Dedifferentiated amniotic fluid mesenchymal stem cell (primary cell): ENCODE measurements around the gene ARL6IP4.
"Not testable (repeated sequence)": the region's sequence is repeated elsewhere in the genome, so short reads cannot be mapped to it uniquely, and the experiment has no call there.

ENCODE experiments used
- DNase-seq: peaks from one replicate; pipeline ENCODE4 v3.0.0-alpha.2; 2016; ENCODE audit errors: extremely low spot score

The ARL6IP4 gene

DNA sequence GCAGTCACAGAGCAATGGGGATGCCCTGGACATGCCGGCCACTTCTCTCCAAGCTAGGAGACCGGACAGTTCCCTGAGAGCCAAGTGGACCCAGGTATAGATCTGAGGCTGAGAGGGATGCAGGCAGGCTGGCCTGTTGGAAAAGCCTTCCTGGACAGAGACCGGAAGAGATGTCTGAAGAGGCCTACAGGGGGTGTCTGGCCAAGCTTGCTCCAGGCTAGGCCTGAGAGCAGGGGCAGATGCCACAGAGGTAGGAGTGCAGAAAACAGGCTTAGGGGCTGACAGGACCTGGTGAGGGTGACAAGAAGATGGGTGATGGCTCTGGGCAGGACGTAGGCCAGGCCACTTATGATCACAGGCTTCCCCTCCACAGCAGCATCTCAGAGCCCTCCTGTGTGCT, 30.2 kb downstream of the ARL6IP4 start:
- no peak for DNase-seq

DNA sequence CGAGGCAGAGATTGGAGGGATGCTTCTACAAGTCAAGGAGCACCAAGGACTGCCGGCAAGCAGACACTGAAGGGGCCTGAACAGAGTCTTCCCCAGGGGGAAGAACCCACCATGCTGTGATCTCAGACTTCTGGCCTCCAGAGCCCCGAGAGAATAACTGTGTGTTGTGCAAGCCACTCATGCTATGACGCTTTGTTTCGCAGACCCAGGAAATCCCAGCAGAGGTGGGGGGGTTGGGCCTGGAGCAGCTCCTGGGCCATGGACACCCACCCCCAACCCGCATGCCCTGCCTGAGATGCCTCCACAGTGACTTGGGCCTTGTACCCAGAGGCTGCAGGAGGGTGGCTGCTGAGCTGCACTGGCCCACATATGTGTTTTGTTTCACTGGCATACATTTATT, 31.2 kb downstream of the ARL6IP4 start:
- DNase-seq, result no peak

DNA sequence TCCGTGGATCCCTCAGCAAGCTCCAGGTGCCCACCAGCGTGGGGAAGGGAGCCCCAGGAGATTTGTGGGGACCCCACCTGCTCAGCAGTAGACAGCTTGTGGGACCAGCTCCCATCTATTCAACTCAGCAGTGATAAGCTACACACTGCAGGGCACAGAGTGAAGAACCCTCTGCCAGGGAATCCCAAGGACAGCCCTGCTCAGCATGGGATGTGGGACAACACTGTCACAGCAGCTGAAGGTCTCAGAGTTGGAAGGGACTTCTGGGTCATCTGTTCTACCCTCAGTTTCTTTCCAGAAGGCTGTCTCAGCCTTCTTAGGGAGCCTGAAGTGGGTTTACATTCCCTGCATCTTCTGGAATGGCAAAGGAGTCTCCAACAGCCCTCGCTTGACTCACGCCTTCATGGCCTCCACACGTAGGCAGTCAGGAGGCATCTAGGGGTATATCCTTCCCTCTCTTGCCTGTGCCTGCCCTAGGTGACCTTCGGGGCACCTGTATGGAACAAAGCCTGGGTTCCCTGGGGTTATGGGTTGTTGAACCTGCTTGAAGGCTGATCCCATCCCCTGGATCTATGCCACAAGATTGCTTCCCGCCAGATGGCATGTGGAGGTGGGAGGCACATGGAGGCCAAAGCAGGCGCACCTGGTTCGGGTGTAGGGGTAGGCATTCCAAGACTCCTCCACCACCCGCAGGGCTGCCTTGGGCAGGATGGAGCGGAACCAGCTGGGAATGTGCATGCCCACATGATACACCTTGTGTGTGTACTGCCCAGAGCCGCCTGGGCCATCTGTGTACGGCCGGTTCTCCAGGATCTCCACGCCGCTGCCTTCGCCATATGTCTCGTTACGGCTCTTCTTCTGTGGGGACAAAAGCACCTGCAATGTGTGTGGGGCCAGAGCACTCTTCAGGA, 33.0 kb downstream of the ARL6IP4 start:
- no peak for DNase-seq

DNA sequence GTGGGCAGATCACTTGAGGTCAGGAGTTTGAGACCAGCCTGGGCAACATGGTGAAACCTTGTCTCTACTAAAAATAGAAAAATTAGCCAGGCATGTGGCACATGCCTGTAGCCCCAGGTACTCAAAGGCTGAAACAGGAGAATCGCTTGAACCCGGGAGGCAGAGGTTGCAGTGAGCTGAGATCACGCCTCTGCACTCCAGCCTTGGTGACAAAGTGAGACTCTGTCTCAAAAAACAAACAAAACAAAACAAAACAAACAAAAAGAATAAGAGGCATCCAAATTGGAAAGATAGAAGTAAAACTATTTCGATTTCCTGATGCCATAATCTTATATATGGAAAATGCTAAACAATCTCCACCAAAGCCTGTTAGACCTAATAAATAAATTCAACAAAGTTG, 34.0 kb downstream of the ARL6IP4 start:
- DNase-seq, result not testable (repeated sequence)

DNA sequence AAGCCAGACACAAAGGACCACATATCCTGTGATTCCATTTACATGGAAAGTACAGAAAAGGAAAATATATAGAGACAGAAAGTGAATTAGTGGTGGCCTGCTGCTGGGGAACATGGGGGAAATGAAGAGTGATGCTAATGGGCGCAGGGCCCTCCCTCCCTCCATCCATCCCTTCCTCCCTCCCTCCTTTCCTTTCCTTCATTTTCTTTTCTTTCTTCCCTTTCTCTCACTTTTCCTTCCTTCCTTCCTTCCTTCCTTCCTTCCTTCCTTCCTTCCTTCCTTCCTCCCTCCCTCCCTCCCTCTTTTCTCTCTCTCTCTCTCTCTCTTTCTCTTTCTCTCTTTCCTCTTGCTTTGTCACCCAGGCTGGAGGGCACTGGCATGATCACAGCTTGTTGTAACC, 37.3 kb downstream of the ARL6IP4 start:
- no peak for DNase-seq

DNA sequence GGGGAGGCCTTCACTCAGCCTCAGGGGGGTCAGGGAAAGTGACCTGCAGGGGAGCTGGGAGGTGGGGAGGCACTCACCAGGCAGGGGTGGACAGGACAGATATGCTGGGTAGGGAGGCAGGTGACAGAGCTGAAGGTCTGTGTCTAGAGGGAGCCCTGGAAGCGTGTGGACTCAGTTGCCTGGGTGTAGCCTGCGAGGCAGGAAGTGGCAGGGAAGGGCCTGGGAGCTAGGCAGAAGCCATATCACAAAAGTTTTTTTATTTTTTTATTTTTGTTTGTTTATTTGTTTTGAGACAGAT, 39.3 kb downstream of the ARL6IP4 start:
- no peak for DNase-seq

DNA sequence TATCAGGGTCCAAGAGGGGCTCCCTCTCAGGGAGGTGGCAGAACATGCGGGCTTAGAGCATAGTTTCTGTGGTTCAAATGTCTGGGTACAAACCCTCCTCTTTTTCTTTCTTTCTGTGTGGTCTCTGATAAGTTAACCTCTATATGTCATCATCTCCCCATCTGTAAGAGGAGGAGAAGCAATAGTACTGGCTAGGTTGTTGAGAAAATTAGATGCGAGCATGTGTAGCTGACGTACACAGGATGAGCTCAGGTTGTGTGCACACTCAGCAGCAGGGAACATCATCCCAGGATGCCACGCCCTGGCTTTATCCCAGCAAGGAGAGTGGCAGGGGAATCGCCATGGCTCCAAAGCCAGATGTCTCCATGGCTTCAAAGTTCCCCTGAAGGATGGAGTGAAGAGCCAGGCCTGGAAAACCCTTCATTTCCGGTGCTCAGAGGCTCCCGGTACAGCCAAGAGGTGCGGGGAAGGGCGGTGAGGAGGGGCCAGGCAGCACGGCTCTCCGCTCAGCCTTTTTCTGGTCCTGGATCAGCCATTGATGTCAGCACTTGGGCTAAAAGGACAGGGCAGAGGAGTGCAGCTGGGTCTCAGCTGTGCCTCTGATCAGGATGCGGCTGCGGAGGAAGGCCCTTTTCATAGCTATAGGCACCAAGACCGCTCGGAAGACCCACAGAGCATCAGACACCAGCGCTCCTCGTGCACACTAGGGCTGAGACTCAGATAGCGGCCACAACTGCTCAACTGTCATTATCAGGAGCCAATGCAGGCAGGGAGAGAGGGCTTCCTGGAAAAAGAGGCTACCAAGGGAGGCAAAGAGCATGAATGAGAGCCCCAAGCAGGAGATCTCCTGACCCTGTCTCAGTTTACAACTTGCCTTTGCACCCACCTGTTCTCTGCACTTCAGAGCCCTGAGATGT, 41.5 kb downstream of the ARL6IP4 start:
- DNase-seq, result no peak

DNA sequence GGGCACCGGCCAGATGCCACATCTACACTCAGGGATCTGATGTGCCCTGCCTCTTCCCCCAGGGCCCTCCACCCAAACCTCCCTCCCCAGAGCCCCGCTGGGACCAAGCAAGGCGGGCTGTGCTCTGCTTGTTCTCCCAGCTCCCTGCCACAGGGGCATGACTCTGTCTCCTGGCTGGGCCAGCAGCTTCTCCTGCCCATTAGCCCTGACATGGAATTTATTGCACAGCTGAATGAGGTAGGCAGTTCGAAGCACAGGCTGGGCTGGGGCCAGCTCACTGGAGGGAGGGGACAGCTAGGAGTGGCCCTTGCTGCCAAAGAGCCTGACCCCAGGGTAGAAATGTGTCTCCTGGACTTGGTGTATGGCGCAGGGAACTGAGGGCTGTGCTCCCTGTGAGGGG, 42.4 kb downstream of the ARL6IP4 start:
- no peak for DNase-seq

DNA sequence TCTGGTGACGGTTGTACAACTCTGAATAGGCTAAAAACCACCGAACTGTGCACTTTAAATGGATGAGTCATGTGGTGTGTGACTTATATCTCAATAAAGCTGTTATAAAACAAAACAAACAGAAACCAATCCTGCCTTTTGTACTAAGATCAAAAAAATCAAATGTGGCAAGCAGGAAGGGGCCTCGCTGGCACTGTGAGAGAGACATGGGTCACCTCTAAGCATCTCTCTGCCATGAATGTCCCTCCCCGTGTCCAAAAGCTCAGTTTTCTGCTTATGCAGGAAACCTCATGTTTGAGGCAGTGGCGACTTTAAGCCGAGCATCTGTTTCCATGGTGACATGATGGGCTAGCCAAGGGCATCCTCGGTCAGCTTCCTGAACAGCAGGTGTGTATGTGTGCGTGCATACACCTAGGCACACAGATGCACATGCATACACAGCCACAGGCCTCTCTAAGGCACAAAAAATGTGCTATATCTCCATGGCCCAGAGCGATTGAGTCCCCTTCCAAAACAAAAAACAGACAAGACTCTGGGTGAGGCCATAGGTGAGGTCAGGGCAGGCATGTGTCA, 44.4 kb downstream of the ARL6IP4 start:
- DNase-seq, result no peak

DNA sequence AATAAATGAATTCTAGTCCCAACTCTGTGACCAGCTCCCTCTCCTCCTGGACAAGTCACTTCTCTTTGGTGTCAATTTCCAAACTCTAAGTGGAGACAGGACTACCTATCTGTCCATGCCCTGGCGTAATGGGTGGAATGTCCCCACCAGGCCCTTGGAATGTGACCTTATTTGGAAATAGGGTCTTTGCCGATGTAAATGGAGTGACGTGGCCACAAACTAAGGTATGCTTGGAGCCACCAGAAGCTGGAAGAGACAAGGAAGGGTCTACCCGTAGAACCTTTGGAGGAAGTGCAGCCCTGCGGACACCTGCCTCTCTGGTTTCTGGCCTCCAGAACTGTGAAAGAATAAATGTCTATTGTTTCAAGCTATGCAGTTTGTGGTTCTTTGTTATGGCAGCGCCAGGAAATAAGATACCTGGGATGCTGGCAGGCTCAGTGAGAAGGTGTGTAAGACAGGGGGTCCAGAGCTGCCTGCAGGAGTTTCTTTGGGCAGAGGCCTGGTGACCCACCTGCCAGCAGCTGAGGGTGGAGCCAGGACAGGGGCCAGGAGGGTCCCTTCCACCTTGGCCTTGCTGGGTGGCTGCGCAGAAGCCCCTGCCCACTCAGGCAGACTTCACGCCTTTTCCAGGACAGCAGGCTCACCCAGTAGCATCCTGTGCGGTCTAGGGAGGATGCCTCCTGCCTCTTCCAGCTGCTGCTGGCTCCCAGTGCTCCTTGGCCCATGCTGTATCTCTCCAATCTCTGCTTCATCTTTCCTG, 45.8 kb downstream of the ARL6IP4 start:
- no peak for DNase-seq

DNA sequence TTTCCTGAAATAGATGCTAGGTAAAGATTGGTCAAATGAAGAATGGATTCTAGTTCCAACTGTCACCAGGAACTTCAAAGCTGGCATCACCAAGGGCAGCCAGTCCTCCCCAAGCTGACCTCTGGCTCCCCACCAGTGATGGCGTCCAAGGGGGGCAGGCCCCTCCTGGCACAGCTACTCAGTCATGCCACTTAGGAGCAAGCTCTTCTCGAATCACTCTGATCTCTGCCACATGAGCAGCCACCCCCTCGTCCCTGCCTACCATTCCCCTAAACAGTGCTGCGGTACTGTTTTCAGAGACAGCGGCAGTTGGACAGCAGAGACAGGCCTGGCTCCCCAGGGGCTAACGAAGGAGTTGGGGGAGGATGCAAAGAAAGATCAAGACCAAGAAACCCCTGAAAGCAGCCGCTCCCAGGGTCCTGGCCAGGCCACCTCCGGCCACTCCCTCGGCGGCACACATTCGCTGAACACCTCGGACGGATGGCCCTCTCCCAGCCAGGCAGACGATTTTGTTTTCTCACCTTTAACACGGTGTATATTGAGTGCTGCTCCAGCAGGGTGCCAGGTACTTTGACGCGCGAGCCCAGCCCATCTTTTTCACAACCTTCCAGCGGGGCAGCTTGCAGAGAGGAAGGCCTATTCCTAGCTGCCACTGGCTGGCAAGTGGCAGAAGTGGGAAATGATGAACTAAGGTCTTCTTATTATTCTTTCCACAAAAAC, 47.4 kb downstream of the ARL6IP4 start:
- DNase-seq, result no peak

DNA sequence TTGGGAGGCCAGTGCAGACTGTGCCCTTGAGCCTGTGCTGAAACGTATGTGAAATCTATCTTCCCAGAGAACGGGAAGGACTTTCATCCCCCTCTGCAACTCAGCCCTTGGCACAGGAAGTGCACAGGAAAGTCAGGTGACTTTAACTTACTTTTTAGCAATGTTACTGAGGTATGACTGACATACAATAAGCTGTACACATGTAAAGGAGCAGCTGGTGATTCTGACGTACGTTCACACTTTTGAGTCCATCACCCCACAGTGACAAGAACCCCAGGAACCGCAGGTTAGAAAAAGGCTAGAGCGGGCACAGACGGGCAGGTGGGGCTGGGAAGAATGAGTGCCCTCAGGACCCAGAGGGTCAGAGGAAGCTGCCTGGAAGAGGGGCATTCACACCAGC, 48.0 kb downstream of the ARL6IP4 start:
- DNase-seq, result no peak

DNA sequence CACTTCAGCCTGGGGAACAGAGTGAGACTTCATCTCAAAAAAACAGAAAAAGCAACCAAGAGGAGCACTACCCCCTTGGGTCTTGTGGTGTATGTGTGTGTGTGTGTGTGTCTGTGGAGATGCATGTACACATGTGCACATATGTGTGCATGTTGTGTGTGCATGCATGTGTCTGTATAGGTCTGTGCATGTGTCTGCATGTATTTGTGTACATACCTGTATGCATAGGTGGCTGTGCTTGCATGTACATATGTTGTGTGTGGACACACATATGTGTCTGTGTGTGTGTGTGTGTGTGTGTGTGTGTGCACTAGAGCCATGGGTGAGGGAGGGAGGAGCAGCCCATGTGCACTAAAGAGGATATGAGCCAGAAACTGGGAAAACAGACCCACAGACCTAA, 49.1 kb downstream of the ARL6IP4 start:
- DNase-seq, result no peak

DNA sequence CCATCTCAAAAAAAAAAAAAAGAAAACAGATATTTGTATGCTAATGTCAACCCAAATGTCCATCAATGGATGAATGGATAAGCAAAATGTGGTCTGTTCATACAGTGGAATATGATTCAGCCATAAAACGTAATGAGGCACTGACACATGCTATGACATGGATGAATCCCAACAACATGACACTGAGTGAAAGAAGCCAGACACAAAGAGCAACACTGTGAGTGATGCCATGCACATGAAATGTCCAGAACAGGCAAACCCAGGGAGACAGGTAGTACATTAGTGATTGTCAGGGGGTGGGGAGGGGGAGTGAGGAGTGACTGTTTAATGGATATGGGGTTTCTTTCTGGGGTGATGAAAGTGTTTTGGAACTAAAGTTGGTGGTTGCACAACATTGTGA, 50.2 kb downstream of the ARL6IP4 start:
- DNase-seq, result no peak

DNA sequence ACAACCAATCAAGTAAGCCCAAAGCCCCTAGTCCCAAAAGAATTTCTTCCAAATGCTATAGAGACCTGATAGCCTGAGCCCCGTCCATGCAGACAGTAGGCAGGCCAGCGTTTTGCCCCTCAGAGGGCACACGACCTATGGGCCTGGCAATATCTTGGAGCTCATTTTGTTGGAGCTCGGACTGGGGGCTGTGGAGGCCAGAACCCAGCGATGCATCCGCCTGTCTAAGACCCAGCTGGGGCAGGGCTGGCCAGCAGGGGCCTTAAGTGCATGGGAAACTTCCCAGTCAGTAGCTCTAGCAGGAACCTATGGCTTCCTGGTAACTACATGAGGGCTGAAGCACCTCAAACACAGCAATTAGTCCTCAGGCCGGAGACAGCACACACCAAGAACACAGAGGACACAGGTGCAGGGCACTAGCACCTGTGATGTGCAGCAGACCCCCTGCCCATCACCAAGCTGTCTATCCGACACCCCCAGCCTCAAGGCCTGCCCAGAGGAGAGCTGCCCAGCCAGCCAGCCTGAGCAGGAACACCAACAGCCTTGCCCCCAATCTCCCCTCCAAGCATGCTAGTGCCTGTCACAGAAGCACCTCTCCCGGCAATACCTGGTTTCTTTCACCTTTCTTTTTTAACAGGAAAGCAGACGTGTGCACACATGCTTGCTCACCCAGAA, 50.8 kb downstream of the ARL6IP4 start:
- DNase-seq, result no peak
